Activated T-cell treated with anti-CD3 and anti-CD28 coated beads, Interleukin-2, amount 50 U/mL, for 24 hours (primary cell): Measurements from ENCODE around the gene ZDHHC1.
"Not testable (repeated sequence)": the region's sequence is repeated elsewhere in the genome, so short reads cannot be mapped to it uniquely, and the experiment has no call there.

Source experiments
- DNase-seq: peaks from one replicate; pipeline ENCODE4 v3.0.0-alpha.2; 2020
- H3K27ac Mint-ChIP-seq: 2 replicates; pipeline ENCODE4 v1.8.0; 2020; ENCODE audit warnings: mild to moderate bottlenecking, mixed read lengths
- H3K27me3 Mint-ChIP-seq: 2 replicates; pipeline ENCODE4 v1.8.0; 2020; ENCODE audit warnings: mixed read lengths
- H3K36me3 Mint-ChIP-seq: 2 replicates; pipeline ENCODE4 v1.8.0; 2020; ENCODE audit warnings: low read depth, mixed read lengths
- H3K4me1 Mint-ChIP-seq: 2 replicates; pipeline ENCODE4 v1.8.0; 2020; ENCODE audit warnings: low read depth, mixed read lengths
- H3K4me3 Mint-ChIP-seq: 2 replicates; pipeline ENCODE4 v1.8.0; 2020; ENCODE audit warnings: mild to moderate bottlenecking, moderate library complexity, mixed read lengths
- H3K9me3 Mint-ChIP-seq: 2 replicates; pipeline ENCODE4 v1.8.0; 2020; ENCODE audit warnings: mixed read lengths

ZDHHC1 gene

GRCh38 chr16:67415421-67415820 is 856 bp downstream of the ZDHHC1 start:
- not testable (repeated sequence) for DNase-seq, H3K36me3 Mint-ChIP-seq, H3K9me3 Mint-ChIP-seq, H3K4me1 Mint-ChIP-seq
- Mint-ChIP-seq H3K27me3 (peaks cover 51% of the 10 kb centered on the region), H3K27ac (peak overlapping the region; percentile 1), H3K4me3 (peak overlapping the region; percentile 74)

- Mint-ChIP-seq H3K4me3 (no peak overlapping the region), H3K4me1 (peaks cover 7% of the 10 kb centered on the region), H3K27me3 (peaks cover 51% of the 10 kb centered on the region), H3K27ac (no peak overlapping the region), H3K36me3 (no peaks in the 10 kb centered on the region), H3K9me3 (no peaks in the 10 kb centered on the region)
- DNase-seq: no peak
Observed at GRCh38 chr16:67413978-67414911, 2.0 kb downstream of the ZDHHC1 start.

GRCh38 chr16:67412294-67412693 is 4.0 kb downstream of the ZDHHC1 start:
- no peak overlapping the region for H3K27ac Mint-ChIP-seq
- H3K27me3 Mint-ChIP-seq: peaks cover 40% of the 10 kb centered on the region
- H3K4me3 Mint-ChIP-seq: no peak overlapping the region
- no peaks in the 10 kb centered on the region for H3K9me3 Mint-ChIP-seq
- no peaks in the 10 kb centered on the region for H3K36me3 Mint-ChIP-seq
- H3K4me1 Mint-ChIP-seq: peaks cover 7% of the 10 kb centered on the region
- DNase-seq: no peak

GRCh38 chr16:67411339-67411738 is 4.9 kb downstream of the ZDHHC1 start:
- Mint-ChIP-seq H3K27ac (no peak overlapping the region), H3K27me3 (peaks cover 31% of the 10 kb centered on the region)

GRCh38 chr16:67409631-67410030 is 6.6 kb downstream of the ZDHHC1 start:
- H3K4me3 Mint-ChIP-seq: no peak overlapping the region
- peaks cover 20% of the 10 kb centered on the region for H3K27me3 Mint-ChIP-seq
- DNase-seq: no peak
- H3K9me3 Mint-ChIP-seq: no peaks in the 10 kb centered on the region
- H3K4me1 Mint-ChIP-seq: no peaks in the 10 kb centered on the region
- no peaks in the 10 kb centered on the region for H3K36me3 Mint-ChIP-seq
- no peak overlapping the region for H3K27ac Mint-ChIP-seq

More at GRCh38 chr16:67411339-67411738, 4.9 kb downstream of the ZDHHC1 start:
- Mint-ChIP-seq H3K9me3 (no peaks in the 10 kb centered on the region), H3K4me1 (peaks cover 3% of the 10 kb centered on the region), H3K36me3 (no peaks in the 10 kb centered on the region), H3K4me3 (no peak overlapping the region)
- no peak for DNase-seq

- H3K36me3 Mint-ChIP-seq: no peaks in the 10 kb centered on the region
- no peaks in the 10 kb centered on the region for H3K4me1 Mint-ChIP-seq
- H3K9me3 Mint-ChIP-seq: no peaks in the 10 kb centered on the region
- peaks cover 9% of the 10 kb centered on the region for H3K27me3 Mint-ChIP-seq
- DNase-seq: no peak
- no peak overlapping the region for H3K4me3 Mint-ChIP-seq
- H3K27ac Mint-ChIP-seq: no peak overlapping the region
Observed at GRCh38 chr16:67407788-67408452, 8.4 kb downstream of the ZDHHC1 start.

GRCh38 chr16:67407176-67407787 is 9.0 kb downstream of the ZDHHC1 start:
- Mint-ChIP-seq H3K27ac (no peak overlapping the region), H3K9me3 (no peaks in the 10 kb centered on the region), H3K4me1 (no peaks in the 10 kb centered on the region), H3K4me3 (no peak overlapping the region), H3K36me3 (no peaks in the 10 kb centered on the region), H3K27me3 (peaks cover 11% of the 10 kb centered on the region)
- DNase-seq: no peak

- Mint-ChIP-seq H3K27ac (no peak overlapping the region), H3K27me3 (peaks cover 13% of the 10 kb centered on the region), H3K4me3 (no peak overlapping the region), H3K4me1 (no peaks in the 10 kb centered on the region), H3K9me3 (no peaks in the 10 kb centered on the region), H3K36me3 (no peaks in the 10 kb centered on the region)
- no peak for DNase-seq
Observed at GRCh38 chr16:67406111-67406971, 9.9 kb downstream of the ZDHHC1 start.

GRCh38 chr16:67405336-67405735 is 10.9 kb downstream of the ZDHHC1 start:
- no peaks in the 10 kb centered on the region for H3K4me1 Mint-ChIP-seq

GRCh38 chr16:67404740-67405226 is 11.5 kb downstream of the ZDHHC1 start:
- DNase-seq: no peak
- Mint-ChIP-seq H3K36me3 (no peaks in the 10 kb centered on the region), H3K27me3 (peaks cover 13% of the 10 kb centered on the region), H3K9me3 (no peaks in the 10 kb centered on the region), H3K4me3 (no peak overlapping the region), H3K27ac (no peak overlapping the region), H3K4me1 (no peaks in the 10 kb centered on the region)

More at GRCh38 chr16:67405336-67405735, 10.9 kb downstream of the ZDHHC1 start:
- Mint-ChIP-seq H3K36me3 (no peaks in the 10 kb centered on the region), H3K27ac (no peak overlapping the region), H3K4me3 (no peak overlapping the region), H3K9me3 (no peaks in the 10 kb centered on the region), H3K27me3 (peaks cover 13% of the 10 kb centered on the region)
- DNase-seq: no peak

- Mint-ChIP-seq H3K9me3 (no peaks in the 10 kb centered on the region), H3K4me1 (no peaks in the 10 kb centered on the region), H3K27ac (no peak overlapping the region), H3K4me3 (no peak overlapping the region), H3K36me3 (no peaks in the 10 kb centered on the region), H3K27me3 (peaks cover 8% of the 10 kb centered on the region)
- DNase-seq: no peak
Observed at GRCh38 chr16:67403976-67404555, 12.2 kb downstream of the ZDHHC1 start.

- Mint-ChIP-seq H3K4me1 (no peaks in the 10 kb centered on the region), H3K36me3 (no peaks in the 10 kb centered on the region), H3K4me3 (no peak overlapping the region), H3K9me3 (no peaks in the 10 kb centered on the region), H3K27me3 (peaks cover 19% of the 10 kb centered on the region), H3K27ac (no peak overlapping the region)
- DNase-seq: no peak
Observed at GRCh38 chr16:67400901-67401300, 15.4 kb downstream of the ZDHHC1 start.

- no peak overlapping the region for H3K4me3 Mint-ChIP-seq
- H3K4me1 Mint-ChIP-seq: no peaks in the 10 kb centered on the region
- no peaks in the 10 kb centered on the region for H3K9me3 Mint-ChIP-seq
- H3K27me3 Mint-ChIP-seq: peaks cover 28% of the 10 kb centered on the region
- H3K27ac Mint-ChIP-seq: no peak overlapping the region
- DNase-seq: no peak
- H3K36me3 Mint-ChIP-seq: no peaks in the 10 kb centered on the region
Observed at GRCh38 chr16:67399749-67400704, 16.2 kb downstream of the ZDHHC1 start.
